Measurements from ENCODE around the gene MIPEP.

GRCh38 chr13:23788459-23788858, 100.7 kb downstream of the MIPEP start:
- no peak for TF ChIP-seq CTCF (IDR thresholded peaks at IDR 0.05)
- no peak for TF ChIP-seq POLR2A (IDR thresholded peaks at IDR 0.05)

All from adrenal gland (tissue), 5 donors.